GM19099 (cell line): ENCODE results near the gene CSRNP3.

Experiments
- POLR2A ChIP-seq: IDR thresholded peaks from 3 replicates; pipeline ENCODE4 v1.6.1; 2011; ENCODE audit warnings: low read depth; ENCODE audit not compliant: insufficient read length; ENCODE audit errors: extremely low read depth

CSRNP3 gene

DNA sequence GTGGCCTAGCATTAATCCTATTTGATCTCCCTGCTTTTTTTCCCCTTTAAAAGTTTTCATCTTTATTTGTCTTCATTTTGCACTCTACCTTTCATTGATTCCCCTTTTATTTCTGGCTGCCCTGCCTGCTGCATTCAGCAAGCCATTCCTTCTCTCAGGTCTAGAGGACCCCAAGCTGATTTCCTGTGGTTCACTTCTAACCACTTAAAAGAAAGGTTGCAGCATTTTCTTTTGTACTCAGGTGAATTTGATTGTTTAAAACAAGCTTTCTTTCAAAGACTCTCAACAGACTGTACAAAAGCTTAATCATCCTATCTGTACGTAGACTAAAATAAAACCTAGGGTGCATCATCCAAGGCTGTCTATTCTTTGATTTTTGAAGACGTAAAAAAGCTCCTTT lies 160.3 kb downstream of the CSRNP3 start:
- no peak for TF ChIP-seq POLR2A

DNA sequence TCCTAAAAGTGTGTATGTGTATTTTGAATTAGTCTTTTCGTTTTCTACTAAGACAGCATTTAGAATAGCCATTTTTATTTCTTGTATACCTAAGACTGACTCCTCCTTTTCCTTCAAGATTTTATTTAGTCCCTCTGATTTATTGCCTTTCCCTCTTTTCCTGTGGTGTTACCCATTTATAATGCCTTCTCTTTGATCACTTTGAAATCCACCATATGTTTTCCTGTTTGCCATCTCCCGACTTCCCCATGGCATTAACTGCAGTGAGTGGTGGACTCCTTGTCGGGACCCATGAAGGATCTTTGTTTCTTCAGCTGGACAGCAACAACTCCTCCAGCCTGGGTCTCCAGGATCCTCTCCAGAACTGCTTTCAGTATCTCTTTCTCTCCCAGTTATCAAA lies 160.7 kb downstream of the CSRNP3 start:
- no peak for TF ChIP-seq POLR2A

DNA sequence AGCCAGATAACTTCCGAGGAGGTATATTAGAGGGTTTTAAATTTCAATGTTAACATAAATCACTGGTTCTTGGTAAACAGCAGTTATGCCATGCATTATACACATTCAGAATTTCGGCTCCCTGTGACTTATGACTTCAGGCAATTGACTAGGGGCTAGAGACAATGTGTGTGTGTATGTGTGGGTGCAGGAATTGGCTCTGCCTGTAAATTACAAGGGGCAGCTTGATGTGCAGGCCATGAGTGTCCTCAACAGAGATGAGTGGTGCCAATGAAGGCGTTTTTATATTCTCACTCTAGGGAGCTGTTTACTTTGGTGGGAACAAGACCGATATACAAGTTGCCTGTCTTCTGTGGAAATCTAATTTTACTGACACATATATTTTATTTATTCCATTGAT lies 161.6 kb downstream of the CSRNP3 start:
- no peak for TF ChIP-seq POLR2A

DNA sequence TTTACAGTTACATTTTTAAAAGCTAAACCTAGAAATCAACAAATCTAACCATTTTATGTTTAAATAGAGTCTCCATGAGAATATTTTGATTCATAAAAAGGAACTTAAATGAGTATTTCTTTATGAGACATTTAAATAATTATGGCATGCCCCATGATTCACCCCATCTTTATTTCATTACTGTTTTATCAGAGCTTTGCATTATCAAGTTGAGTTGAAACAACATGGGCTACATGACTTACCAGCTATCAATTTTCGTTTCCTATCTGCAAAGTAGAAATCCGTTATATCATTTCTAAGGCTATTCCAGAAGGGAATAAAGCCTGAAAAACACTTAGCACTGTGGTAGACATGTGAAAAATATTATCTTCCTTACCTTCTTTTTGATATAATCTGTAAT lies 163.1 kb downstream of the CSRNP3 start:
- TF ChIP-seq POLR2A, result no peak

DNA sequence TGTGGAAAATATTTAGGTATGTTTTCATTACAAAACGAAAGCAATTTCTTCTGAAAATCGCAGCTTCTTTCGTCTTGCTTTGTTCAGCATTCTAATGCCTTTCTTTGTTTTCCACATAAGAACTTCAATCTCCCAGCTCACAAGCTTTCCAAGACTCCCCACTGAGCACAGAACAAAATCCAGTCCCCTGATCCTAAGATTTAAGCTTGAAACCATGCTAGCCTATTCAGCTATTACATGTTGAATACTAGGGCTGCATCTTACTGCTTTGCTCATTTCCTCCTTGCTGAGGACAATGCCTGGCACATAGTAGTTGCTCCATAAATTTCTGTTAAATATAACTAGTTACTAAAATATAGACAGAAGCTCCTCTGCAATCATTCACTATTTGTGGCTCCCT lies 163.9 kb downstream of the CSRNP3 start:
- no peak for TF ChIP-seq POLR2A

DNA sequence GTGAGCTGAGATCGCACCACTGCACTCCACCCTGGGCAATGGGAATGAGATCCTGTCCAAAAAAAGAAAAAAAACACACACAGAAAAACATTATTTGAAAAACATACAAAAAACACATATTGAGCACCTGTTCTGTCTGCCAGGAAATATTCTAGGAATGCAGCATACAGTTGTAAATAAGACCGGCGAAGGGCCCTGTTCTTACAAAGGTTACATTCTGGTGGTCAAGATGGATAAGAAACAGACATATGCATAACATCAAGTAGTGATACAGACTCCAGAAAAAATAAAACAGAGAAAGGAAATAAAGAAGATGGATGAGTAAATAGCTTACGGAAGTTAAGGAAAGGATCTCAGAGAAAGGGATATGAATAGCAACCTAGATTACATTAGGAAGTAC lies 164.8 kb downstream of the CSRNP3 start:
- TF ChIP-seq POLR2A, result no peak

DNA sequence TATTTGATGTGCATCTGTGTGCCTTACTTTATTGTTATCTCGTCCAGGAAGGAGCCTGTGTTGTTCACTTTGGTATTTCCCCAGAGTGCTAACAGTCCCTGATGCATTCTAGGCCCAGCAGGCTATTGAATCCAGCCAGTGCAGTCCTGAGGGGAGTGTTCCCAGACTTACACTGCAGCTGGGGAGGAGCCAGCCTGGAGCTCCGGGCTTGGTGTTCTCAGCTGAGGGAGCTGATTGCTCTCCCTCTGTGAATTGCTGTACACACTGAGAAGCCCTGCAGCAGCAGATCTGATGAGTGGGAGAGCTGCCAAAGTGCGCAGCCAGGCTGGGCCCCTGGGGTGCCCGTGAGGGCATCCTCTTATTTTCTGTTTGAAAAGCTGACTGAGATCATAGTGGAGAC lies 165.4 kb downstream of the CSRNP3 start:
- TF ChIP-seq POLR2A, result no peak

DNA sequence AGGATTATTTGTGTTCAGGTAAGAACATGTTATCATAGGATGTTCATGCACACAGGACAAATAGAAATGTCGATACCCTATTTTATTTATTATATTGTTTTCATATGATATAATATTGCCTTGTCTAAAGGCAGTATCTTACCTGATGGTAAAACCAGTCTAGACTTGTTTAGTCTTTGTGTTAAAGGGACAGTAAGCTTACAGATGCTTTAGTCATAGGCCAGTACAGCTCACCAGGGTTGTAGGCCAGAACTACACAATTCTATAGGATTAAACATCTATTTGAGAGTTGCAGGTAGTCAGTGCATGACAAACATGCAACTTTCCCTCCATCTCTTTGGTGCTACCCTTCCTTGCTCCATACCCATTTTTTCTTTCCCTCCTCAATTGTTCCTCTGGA lies 166.0 kb downstream of the CSRNP3 start:
- TF ChIP-seq POLR2A, result no peak

DNA sequence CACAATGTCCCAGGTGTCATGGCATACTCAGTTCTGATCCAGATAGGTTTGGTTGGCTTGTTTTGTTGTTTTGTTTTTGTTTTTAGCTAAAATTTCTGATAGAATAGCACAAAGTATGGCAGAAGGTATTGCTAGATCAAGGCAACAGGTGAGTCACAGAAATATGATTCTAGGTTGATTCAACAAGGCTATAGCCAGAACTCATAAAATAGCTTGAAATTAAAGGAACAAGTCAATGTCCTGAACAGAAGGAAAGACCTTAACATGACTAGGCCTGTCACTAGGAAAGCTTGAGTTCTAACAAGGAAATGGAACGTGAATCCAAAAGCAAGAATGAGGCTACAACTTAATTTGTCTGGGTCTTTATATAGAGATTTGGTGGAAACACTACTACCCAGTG lies 167.5 kb downstream of the CSRNP3 start:
- no peak for TF ChIP-seq POLR2A

DNA sequence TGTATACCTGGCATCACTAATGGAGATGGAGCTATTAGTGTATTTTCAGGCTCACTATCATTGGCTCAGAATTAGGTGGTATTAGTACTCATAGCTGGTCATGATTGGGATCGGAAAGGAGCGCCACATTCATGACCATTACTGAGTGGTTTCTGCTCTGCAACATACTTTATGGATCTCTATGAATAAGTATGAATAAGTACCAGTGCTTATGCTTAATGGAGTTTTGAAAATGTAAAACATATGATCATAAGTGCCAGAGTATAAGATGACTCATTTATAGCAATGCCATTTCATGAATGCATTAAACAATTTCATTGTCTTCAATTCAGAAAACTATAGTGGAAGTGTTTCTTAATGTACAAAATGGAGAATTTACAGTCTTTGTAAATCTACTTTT lies 167.9 kb downstream of the CSRNP3 start:
- no peak for TF ChIP-seq POLR2A

DNA sequence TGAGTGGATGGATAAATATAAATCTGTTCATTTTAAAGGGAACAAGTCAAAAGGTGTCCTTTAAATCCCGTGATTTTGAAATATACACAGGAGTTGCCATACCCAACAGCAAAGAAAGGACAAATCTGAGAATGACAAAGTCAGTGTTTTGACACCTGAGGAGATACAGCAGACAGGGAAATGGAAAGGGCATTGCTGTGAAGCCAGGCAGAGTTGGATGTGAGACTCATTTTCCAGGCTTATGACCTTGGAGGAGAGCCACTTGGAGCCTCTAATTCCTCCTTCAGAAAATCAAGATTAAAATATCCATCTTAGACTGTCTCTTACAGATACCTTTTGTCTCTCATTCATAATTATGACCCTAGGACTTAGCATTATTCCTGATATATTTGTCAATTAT lies 170.0 kb downstream of the CSRNP3 start:
- TF ChIP-seq POLR2A, result no peak

DNA sequence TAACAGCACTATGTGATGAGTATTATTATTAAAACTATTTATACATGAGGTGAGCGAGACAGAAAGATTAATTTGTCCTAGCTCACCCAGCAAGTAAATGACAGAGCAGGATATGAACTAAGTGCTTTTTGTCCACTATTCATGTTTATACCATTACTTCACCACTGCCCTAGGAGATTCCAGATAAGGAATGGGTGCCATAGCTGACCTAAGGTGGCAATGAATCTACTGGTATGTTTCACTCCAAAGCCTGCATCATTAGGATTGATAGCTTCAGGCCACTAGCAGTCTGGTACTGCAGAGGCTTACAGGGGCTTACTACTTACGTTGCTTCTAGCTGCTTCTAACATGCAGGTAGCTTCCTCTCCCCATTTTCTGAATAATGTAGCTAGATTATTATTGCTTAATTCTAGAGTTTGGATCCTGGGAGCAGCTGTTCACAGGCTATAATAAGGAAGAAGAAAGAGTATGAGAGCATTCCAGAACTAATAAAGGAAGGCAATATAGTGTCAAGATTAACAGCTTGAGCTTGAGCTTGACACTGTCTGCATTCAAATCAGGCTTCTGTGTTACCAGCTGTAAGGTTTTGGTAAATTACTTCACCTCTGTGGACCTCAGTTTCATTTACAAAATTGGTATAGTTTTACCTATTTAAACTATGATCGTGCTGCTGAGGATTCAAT lies 170.9 kb downstream of the CSRNP3 start:
- no peak for TF ChIP-seq POLR2A

DNA sequence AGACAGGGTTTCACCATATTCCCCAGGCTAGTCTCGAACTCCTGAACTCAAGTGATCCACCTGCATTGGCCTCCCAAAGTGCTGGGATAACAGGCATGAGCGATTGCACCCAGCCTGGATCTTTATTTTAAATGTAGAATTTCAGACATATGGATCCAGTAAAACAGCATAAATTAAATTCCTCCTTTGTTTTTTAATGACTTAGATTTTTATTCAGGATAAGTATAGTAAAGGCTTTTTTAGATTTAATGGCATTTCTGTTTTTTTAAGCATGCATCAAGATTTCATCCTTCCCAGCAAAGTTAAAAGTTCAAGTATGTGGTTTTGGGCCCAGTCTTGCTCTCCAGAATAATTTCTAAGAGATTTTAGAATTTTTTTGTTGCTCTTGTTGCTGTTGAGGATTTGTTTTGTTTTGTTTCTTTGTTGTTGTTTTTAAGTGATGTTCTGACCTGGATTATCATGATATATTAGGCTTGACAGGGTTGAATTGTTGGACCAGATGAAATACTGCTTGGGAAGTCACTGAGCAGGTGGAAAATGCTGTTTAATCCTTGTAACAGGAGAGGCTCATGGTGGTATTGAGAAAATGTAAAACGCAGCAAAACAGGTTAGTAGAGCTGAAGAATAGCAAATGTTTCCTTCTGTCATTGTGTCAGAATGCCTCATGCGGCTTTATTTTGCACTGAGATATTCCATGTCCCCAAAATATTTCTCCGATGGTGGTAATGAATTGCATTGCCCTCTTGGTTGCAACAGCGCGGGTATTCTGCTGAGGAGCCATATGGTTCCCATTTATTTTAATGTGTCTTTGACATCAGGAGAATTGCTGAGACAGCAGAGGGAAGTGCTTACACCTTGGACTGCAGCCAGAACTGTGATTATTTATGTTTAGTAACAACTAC lies 176.7 kb downstream of the CSRNP3 start:
- TF ChIP-seq POLR2A, result no peak

DNA sequence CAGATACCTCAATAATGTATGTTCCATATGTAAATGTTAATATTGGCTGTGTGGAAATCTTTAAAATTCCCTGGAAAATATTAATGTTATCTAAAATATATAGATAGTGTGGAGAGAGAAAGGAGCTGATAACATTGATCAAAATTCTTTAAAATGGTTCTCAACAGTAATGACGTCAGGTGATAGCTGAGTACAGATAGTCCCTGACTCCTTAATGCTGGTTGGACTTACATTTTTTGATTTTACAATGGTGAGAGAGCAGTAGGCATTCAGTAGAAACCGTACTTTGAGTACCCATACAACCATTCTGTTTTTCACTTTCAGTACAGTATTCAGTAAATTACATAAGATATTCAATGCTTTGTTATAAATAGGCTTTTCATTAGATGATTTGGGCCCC lies 177.9 kb downstream of the CSRNP3 start:
- no peak for TF ChIP-seq POLR2A

DNA sequence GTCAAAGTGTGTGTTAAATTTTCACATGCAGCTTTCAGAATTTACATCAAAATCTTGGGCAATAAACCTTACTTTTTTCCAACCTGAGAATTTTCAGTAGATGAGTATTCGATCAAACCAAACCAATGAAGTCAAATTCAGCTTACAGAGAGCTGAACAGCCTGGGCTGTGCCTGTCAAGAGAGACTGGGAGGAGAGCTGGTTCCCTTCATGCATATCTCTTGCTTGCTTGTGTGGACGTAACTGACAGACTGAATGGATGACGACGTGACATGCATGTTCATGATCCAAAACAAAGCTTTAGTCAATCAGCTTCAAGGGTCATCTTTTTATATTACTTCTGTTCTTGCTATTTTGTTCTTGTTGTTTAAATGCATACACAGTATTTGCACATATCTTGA lies 179.3 kb downstream of the CSRNP3 start:
- TF ChIP-seq POLR2A, result no peak

DNA sequence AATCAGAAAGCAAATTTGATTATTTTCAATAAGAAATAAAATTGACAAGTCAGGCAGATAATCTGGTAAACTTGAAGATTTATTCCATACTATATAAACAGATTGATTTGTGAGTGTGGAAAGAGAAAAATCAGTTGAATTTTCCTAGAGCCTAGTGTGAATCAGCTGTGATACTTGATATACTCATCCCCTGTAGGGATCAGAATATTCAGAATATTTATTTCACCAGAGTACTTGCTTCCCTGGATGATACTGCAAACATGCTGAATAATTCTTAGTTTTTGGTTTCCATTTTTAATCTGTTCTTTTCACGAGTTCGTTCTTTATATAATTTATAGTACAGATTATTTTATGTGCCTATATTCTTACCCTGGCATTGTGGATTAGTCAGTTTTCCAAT lies 181.7 kb downstream of the CSRNP3 start:
- TF ChIP-seq POLR2A, result no peak
